ENCODE data around the gene LHFPL3. TPM values are rescaled to one million over a fixed set of nuclear protein-coding genes. Genes with fewer than 3 reads are reported as not detected.

Gene LHFPL3
- total RNA-seq, 1 donor from 2014 or later, result not detected

DNA sequence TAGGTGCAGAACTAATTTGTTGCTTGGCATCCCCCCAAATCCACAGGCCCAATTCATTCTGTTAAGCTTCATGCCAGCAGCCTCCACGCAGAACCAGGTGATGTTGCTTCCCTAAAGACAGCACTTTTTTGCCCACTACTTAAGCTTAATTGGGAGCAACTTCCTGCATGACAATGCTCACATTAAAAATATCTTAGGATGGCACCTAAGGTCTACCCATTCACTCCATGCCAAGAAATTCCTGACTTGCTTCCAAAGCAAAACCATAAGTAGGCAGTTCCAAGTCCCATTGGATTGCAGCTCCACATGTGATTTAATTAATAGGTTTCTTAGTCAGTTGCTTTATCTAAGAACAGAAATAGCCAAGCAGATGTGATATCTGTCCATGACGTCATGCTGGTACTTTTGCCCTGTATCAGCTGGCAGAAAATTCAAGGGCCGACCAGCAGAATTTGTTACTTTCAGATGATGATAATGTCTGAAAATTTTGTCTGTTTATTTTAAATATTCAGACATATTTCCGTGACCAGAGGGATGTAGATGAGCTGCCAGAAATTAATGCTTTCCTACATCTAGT lies 325.5 kb downstream of the LHFPL3 start:
- ChIA-PET POLR2A (no interaction called here), CTCF (no interaction called here)
- H3K4me3 Mint-ChIP-seq, result no peak overlapping the region
- intact Hi-C loops (cut with micrococcal nuclease), result no loop called here
- no peaks in the 10 kb centered on the region for H3K9me3 Mint-ChIP-seq
- ATAC-seq (ENCODE audit: low read depth), result no peak
- H3K4me1 Mint-ChIP-seq, result no peaks in the 10 kb centered on the region
- peaks cover 9% of the 10 kb centered on the region for H3K27me3 Mint-ChIP-seq
- DNase-seq, result no peak
- TF ChIP-seq, protein P1, sequence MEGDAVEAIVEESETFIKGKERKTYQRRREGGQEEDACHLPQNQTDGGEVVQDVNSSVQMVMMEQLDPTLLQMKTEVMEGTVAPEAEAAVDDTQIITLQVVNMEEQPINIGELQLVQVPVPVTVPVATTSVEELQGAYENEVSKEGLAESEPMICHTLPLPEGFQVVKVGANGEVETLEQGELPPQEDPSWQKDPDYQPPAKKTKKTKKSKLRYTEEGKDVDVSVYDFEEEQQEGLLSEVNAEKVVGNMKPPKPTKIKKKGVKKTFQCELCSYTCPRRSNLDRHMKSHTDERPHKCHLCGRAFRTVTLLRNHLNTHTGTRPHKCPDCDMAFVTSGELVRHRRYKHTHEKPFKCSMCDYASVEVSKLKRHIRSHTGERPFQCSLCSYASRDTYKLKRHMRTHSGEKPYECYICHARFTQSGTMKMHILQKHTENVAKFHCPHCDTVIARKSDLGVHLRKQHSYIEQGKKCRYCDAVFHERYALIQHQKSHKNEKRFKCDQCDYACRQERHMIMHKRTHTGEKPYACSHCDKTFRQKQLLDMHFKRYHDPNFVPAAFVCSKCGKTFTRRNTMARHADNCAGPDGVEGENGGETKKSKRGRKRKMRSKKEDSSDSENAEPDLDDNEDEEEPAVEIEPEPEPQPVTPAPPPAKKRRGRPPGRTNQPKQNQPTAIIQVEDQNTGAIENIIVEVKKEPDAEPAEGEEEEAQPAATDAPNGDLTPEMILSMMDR (IDR thresholded peaks at IDR 0.05), result no peak
- no peak overlapping the region for H3K27ac Mint-ChIP-seq
- H3K36me3 Mint-ChIP-seq (ENCODE audit: low read depth), result no peaks in the 10 kb centered on the region

DNA sequence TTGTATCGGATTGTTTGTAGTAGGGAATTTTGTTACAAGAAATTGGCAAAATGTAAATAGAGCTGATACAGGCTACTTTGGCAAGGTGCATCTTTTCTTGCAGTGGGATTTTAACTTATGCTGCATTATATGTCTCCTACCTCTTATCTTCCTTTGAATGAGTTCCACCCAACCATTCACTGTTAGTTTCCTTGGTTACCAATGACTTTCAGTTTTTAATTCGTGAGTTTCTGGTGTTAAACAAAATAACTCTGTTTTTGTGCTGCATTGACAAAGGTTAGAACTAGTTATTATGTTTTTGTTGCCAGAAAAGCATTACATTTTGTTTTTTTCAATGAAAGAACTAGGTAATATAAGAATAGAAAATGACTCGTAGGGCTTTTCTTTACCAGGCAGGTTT lies 327.2 kb downstream of the LHFPL3 start:
- TF ChIP-seq, protein P1 (IDR thresholded peaks at IDR 0.05), result no peak
- Mint-ChIP-seq H3K4me1 (no peaks in the 10 kb centered on the region), H3K9me3 (no peaks in the 10 kb centered on the region), H3K27ac (no peak overlapping the region), H3K4me3 (no peak overlapping the region), H3K36me3 (ENCODE audit: low read depth) (no peaks in the 10 kb centered on the region), H3K27me3 (peaks cover 3% of the 10 kb centered on the region)
- intact Hi-C loops (cut with micrococcal nuclease), result no loop called here
- no peak for DNase-seq
- CTCF ChIA-PET, result no interaction called here
- no peak for ATAC-seq (ENCODE audit: low read depth)
- POLR2A ChIA-PET, result no interaction called here

DNA sequence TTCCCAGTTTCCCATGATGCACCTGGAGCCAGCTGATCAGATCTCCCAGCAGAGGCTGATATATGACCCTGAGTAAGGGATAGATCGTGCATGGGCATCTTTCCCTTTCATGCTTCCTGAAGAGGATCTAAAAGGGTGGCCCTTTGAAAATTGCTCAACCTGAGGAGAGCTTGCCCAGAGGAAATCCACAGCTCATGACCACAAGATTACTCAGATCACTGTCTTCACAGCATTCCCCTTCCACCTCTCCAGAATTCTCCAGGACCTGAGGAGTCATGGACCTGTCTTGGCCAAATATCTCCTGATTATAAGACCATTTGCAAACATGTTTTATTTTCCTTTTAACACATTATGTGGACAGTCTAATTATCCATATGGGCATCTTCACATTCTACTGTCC lies 328.1 kb downstream of the LHFPL3 start:
- TF ChIP-seq, protein P1 (IDR thresholded peaks at IDR 0.05), result no peak
- Mint-ChIP-seq H3K27me3 (peaks cover 3% of the 10 kb centered on the region), H3K36me3 (ENCODE audit: low read depth) (no peaks in the 10 kb centered on the region), H3K4me1 (no peaks in the 10 kb centered on the region), H3K9me3 (no peaks in the 10 kb centered on the region), H3K4me3 (no peak overlapping the region), H3K27ac (no peak overlapping the region)
- DNase-seq (no peak), ATAC-seq (ENCODE audit: low read depth) (no peak)
- ChIA-PET CTCF (no interaction called here), POLR2A (no interaction called here)
- intact Hi-C loops (cut with micrococcal nuclease), result no loop called here

DNA sequence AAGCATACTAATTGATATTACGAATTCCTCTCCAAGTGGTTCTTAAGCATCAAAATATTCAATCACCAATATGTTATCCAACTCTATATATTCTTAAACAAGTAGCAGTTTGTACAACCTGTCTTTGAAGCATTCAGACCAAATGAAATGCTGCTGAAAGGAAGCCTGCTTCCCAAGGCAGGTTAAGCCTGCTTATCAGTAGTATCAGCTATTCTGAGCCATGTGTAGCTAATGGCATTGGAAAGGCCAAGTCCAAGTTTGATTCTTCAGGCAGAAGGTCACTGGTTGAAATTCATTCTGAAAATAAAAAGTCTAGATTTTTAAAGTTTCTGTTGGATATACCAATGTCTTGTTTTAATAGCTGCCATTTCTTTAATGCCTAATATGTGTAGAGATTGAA lies 328.7 kb downstream of the LHFPL3 start:
- H3K9me3 Mint-ChIP-seq, result no peaks in the 10 kb centered on the region
- CTCF ChIA-PET, result no interaction called here
- H3K36me3 Mint-ChIP-seq (ENCODE audit: low read depth), result no peaks in the 10 kb centered on the region
- POLR2A ChIA-PET, result no interaction called here
- no peak for DNase-seq
- H3K27me3 Mint-ChIP-seq, result peaks cover 3% of the 10 kb centered on the region
- no peak overlapping the region for H3K4me3 Mint-ChIP-seq
- H3K27ac Mint-ChIP-seq, result no peak overlapping the region
- ATAC-seq (ENCODE audit: low read depth), result no peak
- intact Hi-C loops (cut with micrococcal nuclease), result no loop called here
- no peaks in the 10 kb centered on the region for H3K4me1 Mint-ChIP-seq
- TF ChIP-seq, protein P1 (IDR thresholded peaks at IDR 0.05), result no peak

DNA sequence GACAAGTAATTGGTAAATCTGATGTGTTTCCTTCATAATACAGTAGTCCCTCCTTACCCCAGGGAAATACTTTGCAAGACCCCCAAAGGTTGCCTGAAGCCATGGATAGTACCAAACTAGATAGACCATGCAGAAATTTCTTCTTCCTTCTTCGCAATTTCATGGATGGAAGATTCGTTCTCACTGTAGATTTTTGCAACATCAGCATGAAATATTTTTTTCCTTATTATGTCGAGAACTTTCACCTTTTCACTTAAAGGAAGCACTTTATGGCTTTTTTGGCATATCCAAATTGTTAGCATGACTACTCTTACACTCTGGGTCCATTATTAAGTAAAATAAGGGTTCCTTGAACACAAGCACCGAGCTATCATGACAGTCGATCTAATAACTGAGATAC lies 333.2 kb downstream of the LHFPL3 start:
- H3K4me3 Mint-ChIP-seq, result no peak overlapping the region
- H3K4me1 Mint-ChIP-seq, result no peaks in the 10 kb centered on the region
- H3K27me3 Mint-ChIP-seq, result peaks cover 3% of the 10 kb centered on the region
- TF ChIP-seq, protein P1 (IDR thresholded peaks at IDR 0.05), result no peak
- intact Hi-C loops (cut with micrococcal nuclease), result no loop called here
- ATAC-seq (ENCODE audit: low read depth), result no peak
- CTCF ChIA-PET, result no interaction called here
- H3K27ac Mint-ChIP-seq, result no peak overlapping the region
- POLR2A ChIA-PET, result no interaction called here
- no peaks in the 10 kb centered on the region for H3K9me3 Mint-ChIP-seq
- no peak for DNase-seq
- H3K36me3 Mint-ChIP-seq (ENCODE audit: low read depth), result no peaks in the 10 kb centered on the region
